Measurements from ENCODE around the gene OSBPL6.

DNA sequence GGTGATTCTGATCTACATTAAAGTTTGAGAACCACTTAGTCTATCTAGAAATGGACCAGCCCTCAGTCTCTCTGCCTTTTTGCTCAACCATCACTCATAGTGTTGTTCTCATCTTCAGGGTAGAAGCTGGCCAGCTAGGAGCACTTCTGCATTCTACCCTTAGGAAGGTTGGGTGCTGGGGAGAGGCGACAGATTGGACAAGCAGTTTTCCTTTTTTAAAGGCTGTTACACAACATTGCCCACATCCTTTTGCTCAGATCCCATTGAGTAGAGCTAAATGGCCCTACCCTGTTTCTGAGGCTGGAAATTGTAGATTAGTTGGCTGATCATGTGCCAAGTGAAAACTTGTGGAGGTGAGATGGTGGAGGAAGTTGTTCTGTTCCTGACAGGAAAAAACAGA lies 35.6 kb downstream of the OSBPL6 start:
- TF ChIP-seq, protein P1, sequence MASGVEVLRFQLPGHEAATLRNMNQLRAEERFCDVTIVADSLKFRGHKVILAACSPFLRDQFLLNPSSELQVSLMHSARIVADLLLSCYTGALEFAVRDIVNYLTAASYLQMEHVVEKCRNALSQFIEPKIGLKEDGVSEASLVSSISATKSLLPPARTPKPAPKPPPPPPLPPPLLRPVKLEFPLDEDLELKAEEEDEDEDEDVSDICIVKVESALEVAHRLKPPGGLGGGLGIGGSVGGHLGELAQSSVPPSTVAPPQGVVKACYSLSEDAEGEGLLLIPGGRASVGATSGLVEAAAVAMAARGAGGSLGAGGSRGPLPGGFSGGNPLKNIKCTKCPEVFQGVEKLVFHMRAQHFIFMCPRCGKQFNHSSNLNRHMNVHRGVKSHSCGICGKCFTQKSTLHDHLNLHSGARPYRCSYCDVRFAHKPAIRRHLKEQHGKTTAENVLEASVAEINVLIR (CRISPR knock-in tag; IDR thresholded peaks at IDR 0.05), result no peak
- TF ChIP-seq CHD2 (IDR thresholded peaks at IDR 0.05; ENCODE audit: low read depth, low read length) (no peak), SOX6 (IDR thresholded peaks at IDR 0.05) (no peak), NR2C2 (CRISPR knock-in tag; IDR thresholded peaks at IDR 0.05) (no peak), NR2C2 (tag; IDR thresholded peaks at IDR 0.05) (no peak), MYBL2 (IDR thresholded peaks at IDR 0.05; ENCODE audit: low read depth) (no peak), MYBL2 (CRISPR knock-in tag; IDR thresholded peaks at IDR 0.05; ENCODE audit: borderline replicate concordance) (no peak), EP300 (IDR thresholded peaks at IDR 0.05; ENCODE audit: low read length) (no peak), CTCF (IDR thresholded peaks at IDR 0.05 in 2 of 3, conservative IDR thresholded peaks at IDR 0.05 in 1 of 3; ENCODE audit: insufficient read depth in 2 of 3, low read depth in 1 of 3, low read length in 3 of 3) (no peak), THRA (IDR thresholded peaks at IDR 0.05) (no peak), GATA2 (CRISPR knock-in tag; IDR thresholded peaks at IDR 0.05) (no peak), CBFB (CRISPR knock-in tag; IDR thresholded peaks at IDR 0.05) (no peak), FOXK2 (conservative IDR thresholded peaks at IDR 0.05 in 1 of 2, IDR thresholded peaks at IDR 0.05 in 1 of 2; ENCODE audit: low read depth in 2 of 2) (no peak)
